GM12872 (cell line): ENCODE measurements around the gene ZBTB34.

Experiments used
- CTCF ChIP-seq: IDR thresholded peaks from 3 replicates; pipeline ENCODE4 v1.5.1; 2011; ENCODE audit warnings: low read depth, mild to moderate bottlenecking, low read length, moderate library complexity; ENCODE audit not compliant: insufficient read depth

The ZBTB34 gene

GRCh38 chr9:126915846-126916543, 55.6 kb downstream of the ZBTB34 start:
- TF ChIP-seq CTCF, result no peak

- peak; percentile 34; the same call in 2 of the 3 replicates for TF ChIP-seq CTCF
Measured at GRCh38 chr9:126916909-126917308, 56.5 kb downstream of the ZBTB34 start.

- no peak for TF ChIP-seq CTCF
Measured at GRCh38 chr9:126919193-126919592, 58.8 kb downstream of the ZBTB34 start.

GRCh38 chr9:126925876-126926275, 65.4 kb downstream of the ZBTB34 start:
- TF ChIP-seq CTCF, result no peak

- TF ChIP-seq CTCF, result no peak
Measured at GRCh38 chr9:126926364-126926763, 65.9 kb downstream of the ZBTB34 start.

GRCh38 chr9:126927419-126927818, 67.0 kb downstream of the ZBTB34 start:
- no peak for TF ChIP-seq CTCF

- no peak for TF ChIP-seq CTCF
Measured at GRCh38 chr9:126932871-126933321, 72.5 kb downstream of the ZBTB34 start.
